HTERT RPE-1 (cell line): Measurements from ENCODE around the gene ABCB11.
"Not testable (repeated sequence)": the region's sequence is repeated elsewhere in the genome, so short reads cannot be mapped to it uniquely, and the experiment has no call there.

Source experiments
- in situ Hi-C: fragments of 300-500 bp; cut with MboI; formaldehyde crosslinking; loops from 4 replicates; pipeline ENCODE4 v1.14.3; 2020; ENCODE audit warnings: low sequenced_read_pairs

The ABCB11 gene

DNA sequence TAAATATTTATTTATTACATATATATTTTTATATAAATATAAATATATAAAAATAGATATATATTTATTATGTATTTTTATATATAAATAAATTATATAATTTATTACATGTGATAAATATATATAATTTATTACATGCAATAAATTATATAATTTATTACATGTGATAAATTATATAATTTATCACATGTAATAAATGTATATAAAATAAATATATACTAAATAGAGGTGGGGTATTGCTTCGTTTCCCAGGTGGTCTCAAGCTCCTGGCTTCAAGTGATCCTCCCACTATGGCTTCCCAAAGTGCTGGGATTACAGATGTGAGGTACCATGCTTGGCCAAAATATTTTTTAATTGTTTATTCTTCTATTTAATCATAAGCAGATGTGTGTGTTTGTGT is 133.7 kb downstream of the ABCB11 start:
- in situ Hi-C loops, result no loop called here

DNA sequence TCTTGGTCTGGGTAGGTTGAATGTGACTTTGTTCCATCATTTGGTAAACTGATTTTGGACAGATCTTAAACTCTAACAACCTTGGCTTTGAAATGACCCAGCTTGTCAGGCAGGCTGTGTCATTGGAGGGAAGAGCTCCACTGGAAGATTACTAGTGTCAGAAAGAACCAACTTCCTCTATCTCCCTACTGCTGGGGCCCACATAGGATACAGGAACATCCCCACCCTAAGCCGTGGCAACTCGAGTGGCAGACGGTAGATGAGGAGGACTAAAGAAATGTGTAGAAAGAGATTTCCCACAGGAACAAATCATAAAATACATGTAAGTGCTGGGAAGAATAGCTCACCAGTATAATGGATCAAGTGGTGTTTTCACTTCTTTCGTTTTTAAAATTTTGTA is 134.3 kb downstream of the ABCB11 start:
- in situ Hi-C loops, result no loop called here

DNA sequence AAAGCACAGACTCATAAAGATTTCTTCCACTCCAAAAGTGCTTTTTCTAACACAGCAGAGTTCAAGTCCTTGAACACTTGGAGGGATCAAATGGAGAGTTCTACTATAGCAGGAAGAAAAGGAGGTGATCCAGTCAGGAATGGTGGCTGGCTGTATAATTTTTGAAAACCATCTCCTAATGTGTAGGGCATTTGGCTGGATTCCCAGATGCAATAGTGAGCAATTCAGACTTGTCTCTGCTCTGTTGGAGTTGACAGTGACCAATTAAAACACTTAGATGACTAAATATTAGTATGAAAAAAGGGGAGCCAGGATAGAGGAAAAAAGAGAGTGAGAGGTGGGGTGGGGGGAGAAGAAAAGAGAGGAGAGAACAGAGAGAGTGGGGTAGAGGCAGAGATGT is 135.4 kb downstream of the ABCB11 start:
- in situ Hi-C loops, result no loop called here

DNA sequence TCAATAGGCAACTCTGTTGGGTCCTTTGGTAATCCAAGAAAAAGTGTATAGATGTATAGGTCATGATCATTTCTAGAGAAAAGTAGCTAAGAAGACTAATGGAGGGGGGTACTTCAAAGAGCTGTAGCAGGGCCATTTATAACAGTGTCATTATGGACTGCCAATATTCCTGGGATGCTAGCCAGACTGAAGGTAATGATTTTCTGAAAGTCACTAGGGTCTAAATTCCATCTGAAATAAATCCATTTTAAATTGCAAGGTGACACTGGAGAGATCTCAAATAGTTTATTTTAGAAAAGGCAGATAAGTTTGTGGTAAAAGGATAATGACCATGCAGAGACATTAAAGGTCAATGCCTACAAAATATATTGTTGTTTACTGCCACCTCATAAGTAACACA is 136.4 kb downstream of the ABCB11 start:
- in situ Hi-C loops, result no loop called here

DNA sequence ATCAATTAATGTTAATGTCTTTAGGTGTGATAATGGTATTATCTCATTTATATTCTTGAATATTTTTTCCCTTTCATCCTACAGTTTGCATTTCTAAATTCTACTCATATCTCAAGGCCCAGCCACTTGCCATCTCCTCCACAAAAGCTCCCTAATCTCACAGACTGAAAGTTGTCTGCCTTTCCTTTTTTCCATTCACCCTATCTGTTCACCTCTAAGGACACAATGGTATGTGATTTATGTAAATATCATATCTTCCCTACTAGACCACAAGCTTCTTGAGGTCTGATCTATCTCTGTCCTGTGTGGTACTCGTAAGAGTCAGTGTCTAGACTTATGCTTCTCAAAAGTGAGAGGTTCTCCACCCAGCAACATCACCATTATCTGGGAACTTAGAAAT is 137.0 kb downstream of the ABCB11 start:
- in situ Hi-C loops, result no loop called here

DNA sequence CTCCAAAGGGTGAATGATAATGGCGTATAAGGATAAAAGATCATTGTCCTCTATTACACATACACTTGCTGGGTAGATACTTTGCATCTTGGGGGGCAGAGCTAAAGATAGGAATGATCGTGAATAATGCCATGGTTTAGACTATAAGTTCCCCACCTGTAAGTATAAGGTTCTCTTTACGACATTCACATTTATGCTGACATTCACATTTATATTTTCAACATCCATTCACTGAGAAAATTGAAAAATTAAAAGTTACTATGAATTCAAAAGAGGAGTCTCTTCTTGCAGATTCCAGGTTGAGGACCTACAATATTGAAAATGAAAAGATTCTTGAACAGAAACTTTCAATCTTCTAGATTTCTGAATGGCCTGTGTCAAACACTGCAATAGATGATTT is 138.8 kb downstream of the ABCB11 start:
- in situ Hi-C loops, result no loop called here

DNA sequence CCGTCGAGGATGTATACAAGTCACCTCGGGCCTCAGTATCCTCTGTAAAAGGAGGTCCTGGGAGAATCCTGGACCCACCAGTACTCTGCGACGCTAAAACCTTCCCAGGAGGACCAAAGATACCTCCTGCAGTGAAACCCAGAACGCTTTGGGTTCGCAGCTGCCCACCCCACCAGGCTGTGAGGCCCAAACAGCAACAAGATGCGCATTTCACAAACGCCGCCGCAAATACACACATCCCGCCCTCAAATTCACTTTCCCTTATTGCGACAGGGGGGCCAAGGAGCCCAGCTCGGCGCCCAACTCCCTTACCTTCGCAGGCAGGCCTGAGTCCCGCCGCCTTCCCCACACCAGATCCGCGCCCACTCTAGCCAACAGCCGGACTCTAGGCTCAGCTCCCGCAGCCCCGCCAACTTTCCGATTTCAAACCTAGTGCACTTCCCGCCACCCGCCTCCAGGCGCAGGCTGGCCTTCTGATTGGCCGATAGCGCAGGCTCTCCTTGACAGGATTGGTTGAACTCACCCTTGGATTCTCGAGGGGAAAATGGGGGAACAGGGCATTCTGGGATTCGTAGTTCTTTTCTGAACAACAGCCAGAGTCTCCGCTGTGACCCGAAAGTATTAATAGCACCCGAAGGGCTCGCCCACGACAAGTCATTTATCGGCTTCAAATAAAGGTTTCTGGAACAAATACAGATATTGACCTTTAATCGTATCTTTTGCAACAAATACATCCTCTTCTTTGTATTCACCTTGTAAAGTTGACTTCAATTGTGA is 140.9 kb downstream of the ABCB11 start, which contains the start of gene SPC25:
Gene SPC25, minus strand, starts transcription at position 425 of the 777 bp plus-strand sequence. CDS start 911 bp downstream, outside the sequence.
- in situ Hi-C loops, result no loop called here

DNA sequence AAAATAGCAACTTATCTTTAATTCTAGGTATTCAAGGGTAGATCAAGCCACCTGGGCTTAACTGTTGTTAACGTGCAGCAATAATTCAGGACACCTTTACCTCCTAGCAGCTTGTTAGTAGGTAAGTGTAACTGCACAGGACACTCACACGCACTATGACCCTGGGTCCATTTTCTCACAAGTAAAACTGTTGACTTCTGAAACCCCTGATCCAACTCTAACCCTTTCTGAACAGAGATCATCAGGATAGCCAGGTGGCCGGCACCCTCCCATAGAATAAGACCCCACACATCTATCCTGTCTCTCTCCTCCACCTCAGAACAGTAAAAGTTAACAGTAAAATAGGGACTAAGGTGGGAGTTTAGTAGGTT is 141.5 kb downstream of the ABCB11 start:
- in situ Hi-C loops, result no loop called here

DNA sequence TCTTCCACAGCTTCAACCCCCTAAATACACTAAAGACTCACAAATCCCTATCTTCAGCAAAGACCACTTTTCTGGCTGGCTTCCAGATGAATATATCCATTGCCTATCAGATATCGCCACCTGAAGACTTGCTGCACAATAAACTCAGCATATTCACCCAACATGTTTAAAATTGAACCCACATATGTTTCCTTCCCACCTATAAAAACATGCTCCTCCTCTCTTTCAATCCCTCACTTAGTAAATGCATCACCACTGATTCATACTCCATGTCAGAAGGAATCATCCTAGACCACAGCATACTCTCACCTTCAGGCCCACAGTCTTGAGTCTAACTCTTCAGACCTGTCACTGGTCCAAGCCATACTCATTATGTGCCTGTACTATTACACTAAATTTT is 146.1 kb downstream of the ABCB11 start:
- in situ Hi-C loops, result no loop called here

DNA sequence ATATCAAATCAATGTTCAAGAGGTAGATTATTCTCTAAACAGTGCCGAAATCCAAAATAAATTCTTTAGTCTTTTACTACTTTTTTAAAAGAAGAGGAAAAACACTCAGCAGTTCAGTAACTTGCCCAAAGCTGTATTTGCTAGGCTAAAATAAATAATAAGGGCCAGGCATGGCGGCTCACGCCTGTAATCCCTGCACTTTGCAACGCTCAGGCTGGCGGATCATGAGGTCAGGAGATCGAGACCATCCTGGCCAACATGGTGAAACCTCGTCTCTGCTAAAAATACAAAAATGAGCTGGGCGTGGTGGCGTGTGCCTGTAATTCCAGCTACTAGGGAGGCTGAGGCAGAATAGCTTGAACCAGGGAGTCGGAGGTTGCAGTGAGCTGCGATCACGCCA is 149.0 kb downstream of the ABCB11 start:
- in situ Hi-C loops, result not testable (repeated sequence)

DNA sequence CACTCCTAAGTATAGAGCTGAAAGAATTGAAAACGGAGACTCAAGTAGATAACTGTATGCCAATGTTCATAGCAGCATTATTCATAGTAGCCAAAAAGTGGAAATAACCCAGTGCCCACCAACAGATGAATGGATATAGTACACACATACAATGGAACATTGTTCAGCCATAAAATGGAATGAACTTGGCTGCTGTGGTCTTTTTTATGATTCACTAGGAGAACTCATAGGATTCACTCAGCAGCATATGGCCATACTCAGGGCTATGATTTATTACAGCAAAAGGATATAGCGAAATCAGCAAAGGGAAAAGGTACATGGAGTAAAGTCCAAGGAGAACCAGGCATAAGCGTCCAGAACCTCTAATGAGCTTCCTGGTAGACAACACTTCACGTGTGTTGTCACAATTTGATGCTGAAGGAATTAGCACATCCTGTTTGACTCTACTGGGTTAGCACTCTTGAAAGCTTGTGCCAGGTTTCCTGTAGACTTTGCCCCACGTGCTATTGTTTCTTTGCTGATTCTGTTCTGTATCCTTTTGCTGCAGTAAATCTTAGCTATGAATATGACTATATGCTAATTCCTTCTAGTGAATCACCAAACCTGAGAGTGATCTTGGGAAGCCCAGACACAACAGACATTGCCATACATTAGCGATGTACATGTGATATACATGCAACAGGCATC is 156.6 kb downstream of the ABCB11 start:
- in situ Hi-C loops, result no loop called here

DNA sequence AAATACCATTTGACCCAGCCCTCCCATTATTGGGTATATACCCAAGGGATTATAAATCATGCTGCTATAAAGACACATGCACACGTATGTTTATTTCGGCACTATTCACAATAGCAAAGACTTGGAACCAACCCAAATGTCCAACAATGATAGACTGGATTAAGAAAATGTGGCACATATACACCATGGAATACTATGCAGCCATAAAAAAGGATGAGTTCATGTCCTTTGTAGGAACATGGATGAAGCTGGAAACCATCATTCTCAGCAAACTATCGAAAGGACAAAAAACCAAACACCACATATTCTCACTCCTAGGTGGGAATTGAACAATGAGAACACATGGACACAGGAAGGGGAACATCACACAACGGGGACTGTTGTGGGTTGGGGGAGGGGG is 160.3 kb downstream of the ABCB11 start:
- in situ Hi-C loops, result not testable (repeated sequence)
